IMR-90 (cell line): ENCODE measurements around the gene HYLS1. TPM values are rescaled to one million over a fixed set of nuclear protein-coding genes. Genes with fewer than 3 reads are reported as not detected.

Source experiments
- ATAC-seq: fragments of 200-7000 bp; cut with Tn5 transposase; 2 replicates; pipeline ENCODE4 v1.9.1; 2020; ENCODE audit warnings: low read depth, mild to moderate bottlenecking, moderate library complexity
- BruUV-seq: library from RNA; stranded (reverse); fragments of 400-500 nt; replicated peaks from 2 replicates; lab custom pipeline; 2021; lab: Mats Ljungman, UMichigan
- CTCF ChIA-PET: fragments of 300-600 bp; formaldehyde crosslinking; extraction: SDS; loops from one replicate; lab custom pipeline; 2021; ENCODE audit warnings: antibody characterized with exemption; lab: Yijun Ruan, JAX
- POLR2A ChIA-PET: fragments of 300-600 bp; sonication (Branson Sonifier 250); formaldehyde crosslinking; loops from one replicate; lab custom pipeline; 2022; ENCODE audit warnings: antibody characterized with exemption; ENCODE audit not compliant: unreplicated experiment; lab: Charles Lee
- DNase-seq: peaks from one replicate; pipeline ENCODE4 v3.0.0; 2013
- H2AFZ ChIP-seq: replicated peaks from 2 replicates; pipeline ENCODE3; 2013; ENCODE audit warnings: low read length, mild to moderate bottlenecking; ENCODE audit not compliant: poor library complexity
- H2AK5ac ChIP-seq: 2 replicates; pipeline ENCODE4 v1.6.1; 2013; ENCODE audit warnings: low read depth, low read length, inconsistent platforms
- H2AK9ac ChIP-seq: replicated peaks from 2 replicates; pipeline ENCODE3; 2013; ENCODE audit warnings: mild to moderate bottlenecking, low read depth, low read length, moderate library complexity; ENCODE audit not compliant: poor library complexity
- H2BK120ac ChIP-seq: 2 replicates; pipeline ENCODE4 v1.6.1; 2013; ENCODE audit warnings: low read depth, low read length, inconsistent platforms
- H2BK15ac ChIP-seq: 3 replicates; pipeline ENCODE4 v1.6.1; 2013; ENCODE audit warnings: low read depth, low read length, inconsistent platforms
- H2BK20ac ChIP-seq: 2 replicates; pipeline ENCODE4 v1.6.1; 2013; ENCODE audit warnings: low read depth, mild to moderate bottlenecking, inconsistent platforms, low read length, moderate library complexity
- H2BK5ac ChIP-seq: 2 replicates; pipeline ENCODE4 v1.6.1; 2013; ENCODE audit warnings: mild to moderate bottlenecking, low read depth, low read length, inconsistent platforms; ENCODE audit not compliant: poor library complexity, severe bottlenecking
- H3K14ac ChIP-seq: replicated peaks from 2 replicates; pipeline ENCODE4 v1.6.1; 2013; ENCODE audit warnings: low read depth, low read length, inconsistent platforms
- H3K18ac ChIP-seq: 2 replicates; pipeline ENCODE4 v1.6.1; 2013; ENCODE audit warnings: low read depth, low read length, control low read depth
- H3K23ac ChIP-seq: 2 replicates; pipeline ENCODE4 v1.6.1; 2013; ENCODE audit warnings: low read depth, low read length, inconsistent platforms
- H3K27ac ChIP-seq: 2 replicates; pipeline ENCODE4 v1.5.1; 2013; ENCODE audit warnings: mild to moderate bottlenecking, control low read depth, low read length; ENCODE audit not compliant: insufficient read depth
- H3K27me3 ChIP-seq: 2 replicates; pipeline ENCODE4 v1.6.1; 2013; ENCODE audit warnings: low read length; ENCODE audit not compliant: control insufficient read depth, insufficient read depth
- H3K36me3 ChIP-seq: 2 replicates; pipeline ENCODE4 v1.6.1; 2013; ENCODE audit warnings: low read length, mixed read lengths; ENCODE audit not compliant: control insufficient read depth, insufficient read depth
- H3K4ac ChIP-seq: 2 replicates; pipeline ENCODE4 v1.6.1; 2013; ENCODE audit warnings: low read depth, low read length, inconsistent platforms
- H3K4me1 ChIP-seq: 2 replicates; pipeline ENCODE4 v1.6.1; 2013; ENCODE audit warnings: low read length, mixed read lengths; ENCODE audit not compliant: control insufficient read depth, insufficient read depth
- H3K4me2 ChIP-seq: 2 replicates; pipeline ENCODE4 v1.6.1; 2013; ENCODE audit warnings: low read depth, mild to moderate bottlenecking, control low read depth, low read length, moderate library complexity
- H3K4me3 ChIP-seq: 2 replicates; pipeline ENCODE4 v1.5.1; 2013; ENCODE audit warnings: low read depth, mild to moderate bottlenecking, control low read depth, low read length, moderate library complexity; ENCODE audit not compliant: insufficient read depth
- H3K56ac ChIP-seq: 2 replicates; pipeline ENCODE4 v1.6.1; 2013; ENCODE audit warnings: low read length, inconsistent platforms; ENCODE audit not compliant: insufficient read depth; ENCODE audit errors: extremely low read depth
- H3K79me1 ChIP-seq, 2 experiments: 2 replicates each; pipeline ENCODE4 v1.6.1; 2013; ENCODE audit warnings: low read length in 2 of 2, inconsistent platforms in 1 of 2, low read depth in 1 of 2
- H3K9ac ChIP-seq: 2 replicates; pipeline ENCODE4 v1.6.1; 2013; ENCODE audit warnings: low read depth, low read length, control low read depth
- H3K9me1 ChIP-seq: 2 replicates; pipeline ENCODE4 v1.6.1; 2013; ENCODE audit warnings: low read length, inconsistent platforms; ENCODE audit not compliant: insufficient read depth
- H3K9me3 ChIP-seq: 2 replicates; pipeline ENCODE4 v1.6.1; 2013; ENCODE audit warnings: low read length; ENCODE audit not compliant: control insufficient read depth, insufficient read depth
- H4K20me1 ChIP-seq: 2 replicates; pipeline ENCODE4 v1.6.1; 2013; ENCODE audit warnings: low read length, inconsistent platforms; ENCODE audit not compliant: insufficient read depth
- H4K5ac ChIP-seq: 2 replicates; pipeline ENCODE4 v1.6.1; 2013; ENCODE audit warnings: mild to moderate bottlenecking, low read depth, low read length, control low read depth
- H4K8ac ChIP-seq, 2 experiments: 2 replicates each; pipeline ENCODE4 v1.6.1; 2013; ENCODE audit warnings: low read depth in 2 of 2, low read length in 2 of 2, control low read depth in 1 of 2, inconsistent platforms in 1 of 2
- H4K91ac ChIP-seq: 2 replicates; pipeline ENCODE4 v1.6.1; 2013; ENCODE audit warnings: low read depth, low read length, inconsistent platforms; ENCODE audit not compliant: insufficient read depth
- CHD1 ChIP-seq: IDR thresholded peaks from 2 replicates; pipeline ENCODE4 v1.6.1; 2012; ENCODE audit warnings: low read depth, low read length, improper control_type of control experiment
- RFX5 ChIP-seq: IDR thresholded peaks from 2 replicates; pipeline ENCODE4 v1.8.0; 2012; ENCODE audit warnings: low read depth, mild to moderate bottlenecking, low read length, moderate library complexity
- WGBS, 2 experiments: methylation state at CpG; one replicate each; pipeline versions ENCODE4 v1.1.5 to v1.1.7; 2013; ENCODE audit warnings: missing lambda C conversion rate in 2 of 2; ENCODE audit not compliant: insufficient read length in 1 of 2; ENCODE audit errors: extremely low coverage in 2 of 2; 5-methylcytosine and 5-hydroxymethylcytosine counted together
- dilution Hi-C: fragments of 300-500 bp; cut with HindIII; formaldehyde crosslinking; loops from one replicate; pipeline ENCODE4 v1.14.3; 2018; ENCODE audit warnings: low sequenced_read_pairs; ENCODE audit not compliant: unreplicated experiment
- in situ Hi-C: fragments of 300-500 bp; cut with MboI; formaldehyde crosslinking; loops from 3 replicates; pipeline ENCODE4 v1.14.3; 2019; ENCODE audit warnings: low sequenced_read_pairs, inconsistent platforms, mixed read lengths
- intact Hi-C: fragments of 100-400 bp; cut with micrococcal nuclease; formaldehyde crosslinking; loops from 2 replicates; pipeline ENCODE4 v1.10.0; 2022
- polyA plus RNA-seq, 3 experiments: library from polyadenylated mRNA; depleted of rRNA; stranded (reverse); fragments of >200 nt; gene quantifications; 2 replicates each; pipeline ENCODE4 v1.2.3, GENCODE V29; 2012; ENCODE audit warnings: low replicate concordance in 1 of 3
- total RNA-seq: library from RNA; depleted of rRNA; stranded (reverse); fragments of >200 nt; gene quantifications from 2 replicates; pipeline ENCODE4 v1.2.3, GENCODE V29; 2012

HYLS1 gene
- total and polyA plus RNA-seq, 2 of the 4 experiments (the other 2 are of a cell fraction), result 5.1 to 8.1 TPM

- Histone ChIP-seq H3K4me1 (no peaks in the 10 kb centered on the region; the same call in 1 of the 2 replicates), H4K8ac (no peak overlapping the region), H3K4me2 (no peak overlapping the region), H3K56ac (no peak overlapping the region), H3K9ac (no peak overlapping the region), H4K91ac (no peak overlapping the region), H3K14ac (no peak overlapping the region), H3K4me3 (no peak overlapping the region), H2AK5ac (no peak overlapping the region), H3K79me1 (no peaks in the 10 kb centered on the region), H4K20me1 (no peaks in the 10 kb centered on the region), H3K36me3 (no peaks in the 10 kb centered on the region), H3K27me3 (peaks cover 31% of the 10 kb centered on the region), H3K9me3 (no peaks in the 10 kb centered on the region), H2BK20ac (no peak overlapping the region), H2BK5ac (no peak overlapping the region), H3K18ac (no peak overlapping the region), H2AFZ (no peak overlapping the region), H3K4ac (no peak overlapping the region), H2BK120ac (no peak overlapping the region), H4K5ac (no peak overlapping the region), H3K9me1 (no peaks in the 10 kb centered on the region), H3K27ac (no peak overlapping the region), H2AK9ac (no peak overlapping the region), H2BK15ac (no peak overlapping the region), H3K23ac (no peak overlapping the region)
- ChIA-PET CTCF (no interaction called here), POLR2A (no interaction called here)
- no TSS peak for BruUV-seq
- no peak for TF ChIP-seq CHD1
- TF ChIP-seq RFX5, result no peak
- in situ Hi-C loops (no loop called here), dilution Hi-C loops (no loop called here), intact Hi-C loops (no loop called here)
- no peak for ATAC-seq
- no peak for DNase-seq
- no CpG with 5 or more reads among the region's 8 CpGs for WGBS, 2 experiments
Observed at GRCh38 chr11:125934473-125934872, 47.0 kb downstream of the HYLS1 start.
